Neural progenitor cell (in vitro differentiated cells): Measurements from ENCODE around the gene MRPS27.

Source experiments
- EZH2 ChIP-seq: fragments of 200-600 bp; sonication (generic); IDR thresholded peaks from 2 replicates; pipeline ENCODE4 v1.6.1; 2017; ENCODE audit warnings: antibody characterized with exemption, mild to moderate bottlenecking, moderate library complexity
- EZH2phosphoT487 ChIP-seq: fragments of 200-600 bp; sonication (generic); IDR thresholded peaks from 2 replicates; pipeline ENCODE4 v1.6.1; 2017; ENCODE audit warnings: antibody characterized with exemption
- TF ChIP-seq, protein P1 (sequence below): fragments of 200-600 bp; sonication (generic); IDR thresholded peaks from 2 replicates; pipeline ENCODE4 v1.5.1; 2017; ENCODE audit warnings: antibody characterized with exemption, mild to moderate bottlenecking

DNA sequence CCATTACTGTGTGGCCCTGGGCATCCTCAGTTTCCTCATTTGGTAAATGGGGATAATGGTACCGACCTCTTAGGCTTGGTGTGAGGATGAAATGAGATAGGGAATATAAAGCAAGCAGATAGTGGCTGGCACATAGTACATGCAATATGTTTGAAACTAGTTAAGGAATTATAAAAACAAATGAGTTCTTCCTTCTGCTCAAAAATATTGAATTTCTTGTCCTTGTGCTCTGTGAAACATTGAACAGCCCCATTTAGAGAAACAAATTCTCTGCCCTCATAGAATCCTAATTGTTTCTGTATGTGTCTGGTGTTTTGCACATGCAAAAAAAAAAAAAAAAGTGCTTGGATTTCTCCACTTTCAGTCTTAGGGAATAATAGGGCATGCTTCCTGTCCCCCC is 39.8 kb upstream of the MRPS27 start:
- no peak for TF ChIP-seq EZH2
- TF ChIP-seq, protein P1, sequence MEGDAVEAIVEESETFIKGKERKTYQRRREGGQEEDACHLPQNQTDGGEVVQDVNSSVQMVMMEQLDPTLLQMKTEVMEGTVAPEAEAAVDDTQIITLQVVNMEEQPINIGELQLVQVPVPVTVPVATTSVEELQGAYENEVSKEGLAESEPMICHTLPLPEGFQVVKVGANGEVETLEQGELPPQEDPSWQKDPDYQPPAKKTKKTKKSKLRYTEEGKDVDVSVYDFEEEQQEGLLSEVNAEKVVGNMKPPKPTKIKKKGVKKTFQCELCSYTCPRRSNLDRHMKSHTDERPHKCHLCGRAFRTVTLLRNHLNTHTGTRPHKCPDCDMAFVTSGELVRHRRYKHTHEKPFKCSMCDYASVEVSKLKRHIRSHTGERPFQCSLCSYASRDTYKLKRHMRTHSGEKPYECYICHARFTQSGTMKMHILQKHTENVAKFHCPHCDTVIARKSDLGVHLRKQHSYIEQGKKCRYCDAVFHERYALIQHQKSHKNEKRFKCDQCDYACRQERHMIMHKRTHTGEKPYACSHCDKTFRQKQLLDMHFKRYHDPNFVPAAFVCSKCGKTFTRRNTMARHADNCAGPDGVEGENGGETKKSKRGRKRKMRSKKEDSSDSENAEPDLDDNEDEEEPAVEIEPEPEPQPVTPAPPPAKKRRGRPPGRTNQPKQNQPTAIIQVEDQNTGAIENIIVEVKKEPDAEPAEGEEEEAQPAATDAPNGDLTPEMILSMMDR: no peak
- no peak for TF ChIP-seq EZH2phosphoT487
